Measurements from ENCODE around the gene FBN2. TPM values are rescaled to one million over a fixed set of nuclear protein-coding genes. Genes with fewer than 3 reads are reported as not detected.

The FBN2 gene
- total RNA-seq, 1 experiment from 2014 or later = 0.22 TPM

DNA sequence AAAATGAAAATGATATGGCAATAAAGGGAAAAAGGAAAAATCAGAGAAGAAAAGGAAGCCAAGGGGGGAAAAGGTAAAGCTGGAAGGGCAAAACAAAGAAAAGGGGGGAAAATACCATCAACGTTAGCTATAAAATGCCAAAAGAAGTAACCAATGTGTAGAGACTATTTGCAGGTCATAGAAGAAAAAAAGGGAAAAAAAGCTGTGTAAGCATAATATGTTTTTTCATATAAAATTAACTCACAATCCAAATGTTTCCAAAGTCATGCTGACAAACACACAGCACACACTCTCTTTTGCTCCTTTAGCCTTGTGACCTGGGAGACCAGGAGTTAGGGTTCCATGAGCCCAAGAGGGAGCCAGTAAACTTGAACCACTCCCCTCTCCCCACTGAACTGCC is 18.2 kb downstream of the FBN2 start:
- no peaks in the 10 kb centered on the region for H4K20me1 ChIP-seq (ENCODE audit: insufficient read depth)
- H3K4me1 ChIP-seq (replicated peaks; ENCODE audit: insufficient read depth) = no peaks in the 10 kb centered on the region
- no peaks in the 10 kb centered on the region for H3K79me2 ChIP-seq (ENCODE audit: low read depth)
- no peak overlapping the region for H3K27ac ChIP-seq
- ChIA-PET CTCF (no interaction called here), POLR2A (ENCODE audit: unreplicated experiment) (no interaction called here)
- no peaks in the 10 kb centered on the region for H3F3A ChIP-seq (ENCODE audit: insufficient read depth, low read depth)
- H3K27me3 ChIP-seq (ENCODE audit: insufficient read depth, low read depth) = no peaks in the 10 kb centered on the region
- intact Hi-C loops (cut with micrococcal nuclease; ENCODE audit: unreplicated experiment) = no loop called here
- H3K9me3 ChIP-seq (ENCODE audit: insufficient read depth, low read depth) = no peaks in the 10 kb centered on the region
- H3K9me2 ChIP-seq (ENCODE audit: insufficient read depth) = no peaks in the 10 kb centered on the region
- no peaks in the 10 kb centered on the region for H3K36me3 ChIP-seq (ENCODE audit: low read depth)
- H2AFZ ChIP-seq = no peak overlapping the region
- TF ChIP-seq, protein P1, sequence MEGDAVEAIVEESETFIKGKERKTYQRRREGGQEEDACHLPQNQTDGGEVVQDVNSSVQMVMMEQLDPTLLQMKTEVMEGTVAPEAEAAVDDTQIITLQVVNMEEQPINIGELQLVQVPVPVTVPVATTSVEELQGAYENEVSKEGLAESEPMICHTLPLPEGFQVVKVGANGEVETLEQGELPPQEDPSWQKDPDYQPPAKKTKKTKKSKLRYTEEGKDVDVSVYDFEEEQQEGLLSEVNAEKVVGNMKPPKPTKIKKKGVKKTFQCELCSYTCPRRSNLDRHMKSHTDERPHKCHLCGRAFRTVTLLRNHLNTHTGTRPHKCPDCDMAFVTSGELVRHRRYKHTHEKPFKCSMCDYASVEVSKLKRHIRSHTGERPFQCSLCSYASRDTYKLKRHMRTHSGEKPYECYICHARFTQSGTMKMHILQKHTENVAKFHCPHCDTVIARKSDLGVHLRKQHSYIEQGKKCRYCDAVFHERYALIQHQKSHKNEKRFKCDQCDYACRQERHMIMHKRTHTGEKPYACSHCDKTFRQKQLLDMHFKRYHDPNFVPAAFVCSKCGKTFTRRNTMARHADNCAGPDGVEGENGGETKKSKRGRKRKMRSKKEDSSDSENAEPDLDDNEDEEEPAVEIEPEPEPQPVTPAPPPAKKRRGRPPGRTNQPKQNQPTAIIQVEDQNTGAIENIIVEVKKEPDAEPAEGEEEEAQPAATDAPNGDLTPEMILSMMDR (conservative IDR thresholded peaks at IDR 0.05) = no peak
- TF ChIP-seq EZH2 (IDR thresholded peaks at IDR 0.05; ENCODE audit: low read depth) = no peak
- no peak overlapping the region for H3K4me3 ChIP-seq
- BruUV-seq (replicated peaks) = no TSS peak
- H3K4me2 ChIP-seq = no peak overlapping the region
- no peak for DNase-seq

- Histone ChIP-seq H3K27ac (no peak overlapping the region), H3K9me3 (ENCODE audit: insufficient read depth, low read depth) (no peaks in the 10 kb centered on the region), H3K79me2 (ENCODE audit: low read depth) (no peaks in the 10 kb centered on the region), H4K20me1 (ENCODE audit: insufficient read depth) (no peaks in the 10 kb centered on the region), H3K4me2 (no peak overlapping the region), H3K4me3 (no peak overlapping the region), H3K27me3 (ENCODE audit: insufficient read depth, low read depth) (no peaks in the 10 kb centered on the region), H3K36me3 (ENCODE audit: low read depth) (no peaks in the 10 kb centered on the region), H3K4me1 (replicated peaks; ENCODE audit: insufficient read depth) (no peaks in the 10 kb centered on the region), H3F3A (ENCODE audit: insufficient read depth, low read depth) (no peaks in the 10 kb centered on the region), H2AFZ (no peak overlapping the region), H3K9me2 (ENCODE audit: insufficient read depth) (peaks cover 3% of the 10 kb centered on the region; the same call in 1 of the 2 replicates)
- no peak for TF ChIP-seq EZH2 (IDR thresholded peaks at IDR 0.05; ENCODE audit: low read depth)
- TF ChIP-seq, protein P1 (conservative IDR thresholded peaks at IDR 0.05) = no peak
- BruUV-seq (replicated peaks) = no TSS peak
- ChIA-PET POLR2A (ENCODE audit: unreplicated experiment) (no interaction called here), CTCF (no interaction called here)
- intact Hi-C loops (cut with micrococcal nuclease; ENCODE audit: unreplicated experiment) = no loop called here
- no peak for DNase-seq
Measured at GRCh38 chr5:128516978-128517377, 21.1 kb downstream of the FBN2 start.

- CTCF ChIA-PET = no interaction called here
Measured at GRCh38 chr5:128513806-128514205, 24.2 kb downstream of the FBN2 start.

More at GRCh38 chr5:128513806-128514205, 24.2 kb downstream of the FBN2 start:
- TF ChIP-seq EZH2 (IDR thresholded peaks at IDR 0.05; ENCODE audit: low read depth) = no peak
- TF ChIP-seq, protein P1 (conservative IDR thresholded peaks at IDR 0.05) = no peak
- BruUV-seq (replicated peaks) = no TSS peak
- H3K36me3 ChIP-seq (ENCODE audit: low read depth) = no peaks in the 10 kb centered on the region
- no peaks in the 10 kb centered on the region for H3K9me3 ChIP-seq (ENCODE audit: insufficient read depth, low read depth)
- H3K27ac ChIP-seq = no peak overlapping the region
- no peaks in the 10 kb centered on the region for H3K79me2 ChIP-seq (ENCODE audit: low read depth)
- intact Hi-C loops (cut with micrococcal nuclease; ENCODE audit: unreplicated experiment) = no loop called here
- POLR2A ChIA-PET (ENCODE audit: unreplicated experiment) = no interaction called here
- no peaks in the 10 kb centered on the region for H4K20me1 ChIP-seq (ENCODE audit: insufficient read depth)
- no peaks in the 10 kb centered on the region for H3K27me3 ChIP-seq (ENCODE audit: insufficient read depth, low read depth)
- no peaks in the 10 kb centered on the region for H3K4me1 ChIP-seq (replicated peaks; ENCODE audit: insufficient read depth)
- H3K4me3 ChIP-seq = no peak overlapping the region
- H2AFZ ChIP-seq = peak overlapping the region; percentile 66; the same call in 1 of the 2 replicates
- no peak overlapping the region for H3K4me2 ChIP-seq
- no peaks in the 10 kb centered on the region for H3F3A ChIP-seq (ENCODE audit: insufficient read depth, low read depth)
- DNase-seq = no peak
- H3K9me2 ChIP-seq (ENCODE audit: insufficient read depth) = peaks cover 3% of the 10 kb centered on the region; the same call in 1 of the 2 replicates
